ENCODE results near the gene NR5A1.

NR5A1 gene

DNA sequence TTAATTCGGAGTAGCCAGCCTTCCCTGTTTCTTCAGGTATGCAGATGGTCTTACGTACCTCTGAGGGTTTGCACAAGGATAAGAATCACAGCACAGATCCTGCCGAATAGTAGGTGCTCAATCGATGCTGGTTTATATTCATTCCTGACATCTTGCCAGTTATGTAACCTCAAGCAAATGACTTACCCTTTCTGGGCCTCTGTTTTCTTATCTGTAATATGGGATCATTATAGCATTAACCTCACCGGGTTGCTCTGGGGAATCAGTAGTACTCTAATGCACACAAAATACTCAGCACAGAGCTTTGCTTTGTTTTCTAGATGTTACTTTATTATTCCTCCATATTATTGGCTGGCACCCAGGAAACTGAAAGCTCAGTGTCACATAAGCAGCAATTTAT lies 7.7 kb upstream of the NR5A1 start:
- no peak for DNase-seq (ENCODE audit: extremely low read depth in 1 of 2, low read depth in 1 of 2)

DNA sequence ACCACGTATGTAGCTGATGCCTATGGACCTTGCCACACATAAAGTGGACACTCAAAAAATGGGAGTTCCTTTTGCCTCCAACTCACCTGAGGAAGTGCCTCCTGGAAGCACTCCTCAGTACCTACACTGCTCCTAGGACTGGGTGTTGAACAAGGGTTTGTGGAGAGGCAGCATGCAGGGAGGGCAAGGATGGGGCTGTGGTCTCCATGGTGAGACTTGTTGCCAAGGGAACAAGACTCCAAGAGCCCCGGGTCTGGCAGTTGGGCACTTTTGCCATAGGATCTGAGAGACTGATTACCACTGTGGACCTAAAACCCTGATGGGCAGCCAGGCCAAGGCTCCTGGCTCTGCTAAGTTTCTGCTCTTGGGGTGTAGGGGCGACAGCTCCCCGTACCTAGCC lies 6.9 kb upstream of the NR5A1 start:
- DNase-seq (ENCODE audit: extremely low read depth in 1 of 2, low read depth in 1 of 2) = no peak

DNA sequence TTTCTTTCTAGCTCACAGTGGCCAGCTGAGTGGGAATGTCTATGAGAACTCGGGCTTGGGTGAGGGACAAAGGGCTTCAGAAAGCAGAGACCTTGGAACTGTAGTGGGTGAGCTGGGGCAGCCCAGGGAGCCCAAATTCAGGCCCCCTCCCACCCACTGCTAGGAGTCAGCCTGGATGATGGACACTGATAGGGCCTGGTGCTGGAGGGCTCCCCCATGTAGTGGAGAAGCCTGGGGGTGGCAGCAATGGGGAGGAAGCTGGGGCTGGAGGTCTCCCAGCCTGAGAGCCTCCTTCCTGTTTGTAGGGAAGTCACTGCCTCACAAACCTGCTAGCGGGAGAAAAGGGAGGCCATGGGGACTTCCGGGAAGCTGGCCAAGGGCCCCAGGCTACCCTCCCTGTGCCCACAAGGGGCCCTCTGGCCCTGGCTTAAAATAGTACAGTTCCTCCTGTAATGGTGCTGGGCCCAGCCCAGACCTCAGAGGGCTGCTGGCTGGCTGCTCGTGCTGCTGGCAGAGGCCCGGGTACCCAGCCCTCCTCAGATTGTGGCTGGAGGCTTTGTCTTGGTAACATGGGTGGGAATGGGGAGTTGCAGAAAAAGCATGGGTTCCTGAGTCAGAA lies 6.3 kb upstream of the NR5A1 start:
- DNase-seq (ENCODE audit: extremely low read depth in 1 of 2, low read depth in 1 of 2) = no peak

DNA sequence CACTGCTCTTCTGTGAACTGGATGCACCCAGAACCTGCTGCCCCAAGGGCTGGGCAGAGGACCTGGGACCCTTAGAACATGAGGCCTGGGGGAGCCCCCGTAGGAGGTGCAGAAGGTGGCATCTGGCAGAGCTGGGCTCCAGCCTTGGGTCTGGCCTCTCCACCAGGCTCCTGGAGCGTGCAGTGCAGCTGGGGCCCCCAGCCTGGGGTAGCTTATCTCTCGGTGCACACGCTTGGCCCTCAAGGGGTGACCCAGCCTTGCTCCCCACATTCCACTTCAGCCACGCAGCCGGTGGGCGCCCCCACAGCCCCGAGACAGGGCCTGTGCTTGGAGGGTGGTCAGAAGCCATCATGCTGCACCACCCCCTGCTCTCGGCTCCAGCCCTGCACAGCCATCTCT lies 5.6 kb upstream of the NR5A1 start:
- no peak for DNase-seq (ENCODE audit: extremely low read depth in 1 of 2, low read depth in 1 of 2)

DNA sequence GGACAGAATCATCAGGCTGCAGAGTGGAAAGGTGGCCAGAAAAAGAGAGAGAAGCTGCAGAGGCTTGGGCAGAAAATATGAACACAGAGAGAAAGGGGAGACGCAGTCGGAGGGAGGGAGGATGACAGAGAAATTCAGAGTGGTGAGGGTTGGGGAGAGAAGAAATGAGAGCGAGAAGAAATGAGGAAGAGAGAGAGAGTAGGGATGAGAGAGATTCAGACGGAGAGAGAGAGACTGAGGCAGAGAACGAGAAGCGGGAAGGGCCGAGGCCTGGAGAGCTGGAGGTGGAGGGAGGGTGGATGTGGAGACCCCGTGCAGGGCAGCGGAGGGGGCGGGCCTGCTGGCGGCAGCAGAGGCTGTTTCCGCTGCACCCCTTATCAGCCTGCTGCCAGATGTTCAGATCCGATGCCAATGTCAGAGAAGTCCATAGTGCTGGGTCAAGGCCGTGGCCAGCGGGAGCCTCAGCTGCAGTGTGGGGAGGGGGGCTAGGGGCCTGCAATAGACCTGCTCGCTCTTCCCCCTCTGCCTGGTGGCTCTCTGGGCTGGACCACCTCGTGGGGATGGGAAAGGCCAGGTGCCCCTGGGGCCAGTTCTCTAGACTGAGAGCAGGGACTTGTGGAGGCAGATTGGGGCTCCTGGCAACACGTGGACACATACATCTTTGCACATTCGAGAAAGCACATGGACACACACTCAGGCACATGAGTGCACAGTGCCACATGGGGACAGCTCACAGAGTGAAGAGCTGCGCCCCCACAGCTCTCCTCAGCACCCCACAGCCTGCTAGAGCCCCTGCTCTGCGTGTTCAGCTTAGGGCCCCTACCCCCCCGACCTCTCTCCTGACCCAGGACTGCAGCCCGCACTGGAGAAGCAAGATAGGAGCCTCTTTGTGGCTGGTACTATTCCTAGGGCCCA lies 4.9 kb upstream of the NR5A1 start:
- DNase-seq (ENCODE audit: extremely low read depth in 1 of 2, low read depth in 1 of 2) = no peak

DNA sequence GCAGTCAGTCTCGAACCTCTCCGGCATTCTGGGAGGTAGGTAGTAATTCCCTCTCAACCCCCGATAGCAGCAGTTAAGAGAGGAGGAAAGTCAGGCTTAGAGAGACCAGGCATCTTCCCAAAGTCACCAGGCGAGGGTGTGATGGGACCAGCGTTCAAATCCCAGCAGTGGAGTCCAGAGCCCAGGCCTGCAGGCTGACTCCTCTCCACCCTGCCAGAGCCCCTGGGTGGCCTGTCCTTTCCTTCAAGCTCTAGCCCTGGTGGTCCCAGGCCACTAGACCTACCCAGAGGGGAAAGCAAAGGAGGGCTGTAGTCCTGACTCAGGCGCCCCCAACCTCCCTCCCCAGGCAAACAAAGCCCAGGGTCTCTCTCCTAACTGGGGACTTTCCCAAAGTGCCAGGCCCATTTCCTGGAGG lies 4.2 kb upstream of the NR5A1 start:
- no peak for DNase-seq (ENCODE audit: extremely low read depth in 1 of 2, low read depth in 1 of 2)

DNA sequence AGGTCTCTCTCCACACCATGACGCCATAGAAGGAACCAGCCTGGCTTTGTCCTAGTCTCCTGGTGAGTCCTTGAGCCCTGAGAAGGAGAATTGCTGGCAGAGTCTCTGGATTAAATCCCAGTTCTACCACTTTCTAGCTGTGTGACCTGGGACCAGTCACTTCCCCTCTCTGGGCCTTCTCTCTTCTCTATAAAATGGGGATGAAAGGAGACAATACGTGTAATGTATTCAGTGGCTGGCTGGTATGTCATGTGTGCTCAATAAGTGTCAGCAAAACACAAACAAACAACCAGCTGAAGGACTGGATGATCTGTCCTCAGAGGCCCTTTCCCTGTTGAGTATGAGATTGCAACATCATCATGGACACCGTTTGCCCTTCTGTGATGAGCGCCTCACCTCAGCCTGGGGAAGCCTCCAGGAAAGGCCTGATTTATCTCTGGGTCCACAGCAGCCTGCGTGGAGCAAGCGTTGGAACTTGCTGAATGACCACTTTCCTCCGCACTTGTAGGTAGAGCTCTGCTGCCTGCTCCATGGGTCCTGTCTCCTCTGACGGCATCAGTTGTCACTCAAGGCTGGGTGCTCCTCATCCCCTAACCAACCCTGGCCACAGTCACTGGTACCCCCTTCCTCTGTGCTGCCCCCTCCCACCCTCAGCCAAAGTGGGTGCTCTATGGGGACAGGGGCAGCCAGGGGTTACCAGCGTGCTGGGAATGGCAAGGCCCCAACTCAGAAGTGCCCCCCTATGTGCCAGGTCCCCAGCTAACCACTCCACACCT lies 3.6 kb upstream of the NR5A1 start:
- no peak for DNase-seq (ENCODE audit: extremely low read depth in 1 of 2, low read depth in 1 of 2)

DNA sequence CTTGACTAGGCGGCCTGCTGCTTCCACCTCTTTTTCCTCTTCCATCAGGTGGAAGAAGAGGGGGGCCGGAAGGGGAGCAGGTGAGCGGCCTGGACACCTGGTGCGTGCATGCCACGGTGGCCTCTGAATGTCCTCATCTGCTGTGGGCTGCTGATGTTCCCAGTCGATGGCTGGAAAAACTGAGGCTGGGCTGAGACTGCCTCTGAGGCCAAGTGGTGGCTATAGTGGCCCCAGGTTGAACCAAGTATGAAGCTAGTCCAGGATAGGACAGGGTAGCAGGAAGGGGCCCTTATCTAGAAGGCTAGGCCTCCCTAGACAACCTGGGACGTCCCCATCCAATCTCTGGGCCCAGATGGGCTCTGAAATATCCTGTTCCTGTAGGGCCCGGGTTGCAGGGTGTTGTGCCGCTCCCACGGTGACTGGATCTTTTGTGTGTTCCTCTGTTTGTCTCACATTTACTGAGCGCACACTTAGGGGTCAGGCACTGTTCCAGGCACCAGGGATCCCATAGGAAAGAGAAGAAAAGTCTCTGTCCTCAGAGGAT lies 753 bp upstream of the NR5A1 start:
- no peak for DNase-seq (ENCODE audit: extremely low read depth in 1 of 2, low read depth in 1 of 2)

DNA sequence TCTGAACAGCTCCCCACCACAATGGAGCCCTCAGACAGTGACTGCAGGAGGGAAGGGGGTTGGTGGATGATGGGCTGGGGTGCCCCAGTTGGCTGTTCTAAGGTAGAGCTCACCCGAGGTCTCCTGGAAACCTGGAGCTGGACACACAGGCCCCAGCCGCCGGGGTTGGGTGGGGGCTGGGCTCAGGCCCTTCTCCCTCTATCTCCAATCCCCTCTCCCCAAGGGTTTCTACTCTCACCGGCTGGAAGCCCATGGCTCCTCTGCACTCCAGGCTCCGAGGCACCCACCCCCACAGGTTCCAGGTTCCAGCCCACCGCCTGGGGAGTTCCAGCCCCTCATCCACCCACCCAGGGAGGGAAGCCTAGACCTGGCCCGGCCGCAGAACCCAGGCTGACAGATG lies 766 bp downstream of the NR5A1 start:
- DNase-seq (ENCODE audit: extremely low read depth in 1 of 2, low read depth in 1 of 2) = no peak

DNA sequence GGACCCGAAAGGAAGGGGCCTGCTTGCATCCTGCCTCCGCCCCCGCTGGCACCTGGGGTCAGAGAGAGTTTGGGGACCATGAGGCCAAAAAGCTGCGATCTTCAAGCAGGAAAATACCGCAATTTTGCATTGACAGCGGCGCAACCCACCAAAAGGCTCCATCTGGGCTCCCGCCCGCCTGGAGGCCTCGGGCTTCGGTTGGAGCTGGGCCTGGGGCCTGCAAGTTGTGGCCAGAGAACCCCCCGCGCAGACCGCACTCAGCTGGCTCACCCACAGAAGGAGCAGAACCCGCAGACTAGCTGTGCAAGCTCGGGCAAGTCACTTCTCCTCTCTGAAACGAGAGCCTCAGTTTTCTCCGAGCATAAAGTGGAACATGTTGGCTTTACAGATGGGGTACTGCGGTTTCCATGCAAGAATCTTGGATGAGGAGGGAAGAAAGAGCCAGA lies 1.3 kb downstream of the NR5A1 start:
- no peak for DNase-seq (ENCODE audit: extremely low read depth in 1 of 2, low read depth in 1 of 2)

DNA sequence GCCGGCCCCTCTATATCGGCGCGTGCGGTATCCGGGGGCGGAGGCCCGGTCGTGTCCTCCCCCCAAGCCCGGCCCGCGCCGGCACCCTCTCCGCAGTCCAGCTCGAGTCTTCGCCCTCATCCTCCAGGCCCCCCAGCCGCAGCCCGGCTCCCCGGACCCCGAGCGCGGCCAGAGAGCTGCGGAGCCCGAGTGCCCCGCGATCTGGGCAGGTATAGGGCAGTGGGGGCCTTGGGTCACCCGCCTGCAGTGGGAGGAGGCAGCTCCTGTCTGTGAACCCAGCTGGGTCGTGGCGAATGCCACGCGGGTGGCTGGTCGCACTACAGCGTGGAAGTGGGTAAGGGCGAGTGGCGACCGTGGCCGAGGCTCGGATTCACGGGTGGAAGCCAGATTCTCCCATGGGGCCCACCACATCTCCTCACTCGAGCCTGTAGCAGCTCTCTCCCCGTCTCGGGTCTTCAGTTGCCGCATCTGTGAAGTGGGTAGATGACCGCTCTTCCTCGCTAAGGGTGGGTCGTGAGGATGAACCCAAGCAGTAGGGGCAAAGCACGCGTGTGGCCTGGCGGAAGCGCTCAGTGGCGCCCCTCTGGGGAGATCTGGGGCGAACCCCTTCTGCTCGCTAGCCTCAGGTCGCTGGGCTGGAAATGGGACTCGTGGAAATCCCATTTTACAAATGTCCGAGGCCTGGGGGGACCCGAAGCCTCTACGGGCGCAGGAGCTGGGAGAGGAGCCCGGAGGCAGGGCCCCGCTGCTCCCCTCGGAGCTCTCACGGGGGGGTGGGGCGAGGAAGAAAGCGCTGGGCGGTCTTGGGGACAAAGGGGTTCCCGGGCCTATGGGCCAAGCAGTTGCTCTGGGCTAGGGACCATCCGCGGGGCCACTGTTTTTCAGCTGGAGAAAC lies 1.9 kb downstream of the NR5A1 start:
- DNase-seq (ENCODE audit: extremely low read depth in 1 of 2, low read depth in 1 of 2) = no peak

DNA sequence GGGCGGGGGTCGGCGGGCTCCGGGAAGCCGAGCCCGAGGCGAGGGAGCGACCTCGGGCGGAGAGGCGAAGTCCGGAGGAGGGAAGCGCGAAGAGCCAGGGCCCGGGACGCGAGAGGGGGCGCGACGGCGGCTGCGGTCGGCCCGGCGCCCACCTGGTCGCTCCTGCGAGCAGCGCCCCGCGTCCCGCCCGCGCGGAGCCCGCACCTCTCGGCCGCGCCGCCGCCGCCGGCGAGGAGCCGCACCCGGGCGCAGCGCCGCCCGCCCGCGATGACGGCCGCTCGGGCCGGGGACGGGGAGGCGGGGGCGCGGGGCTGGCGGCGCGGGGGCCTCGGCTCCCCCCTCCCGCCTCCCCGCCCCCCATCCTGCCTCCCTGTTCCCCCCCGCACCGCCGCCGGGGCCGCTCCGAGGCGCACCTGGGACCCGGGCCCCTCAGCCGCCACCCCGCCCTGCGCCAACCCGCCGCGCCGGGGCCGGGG lies 2.6 kb downstream of the NR5A1 start:
- DNase-seq (ENCODE audit: extremely low read depth in 1 of 2, low read depth in 1 of 2) = no peak

DNA sequence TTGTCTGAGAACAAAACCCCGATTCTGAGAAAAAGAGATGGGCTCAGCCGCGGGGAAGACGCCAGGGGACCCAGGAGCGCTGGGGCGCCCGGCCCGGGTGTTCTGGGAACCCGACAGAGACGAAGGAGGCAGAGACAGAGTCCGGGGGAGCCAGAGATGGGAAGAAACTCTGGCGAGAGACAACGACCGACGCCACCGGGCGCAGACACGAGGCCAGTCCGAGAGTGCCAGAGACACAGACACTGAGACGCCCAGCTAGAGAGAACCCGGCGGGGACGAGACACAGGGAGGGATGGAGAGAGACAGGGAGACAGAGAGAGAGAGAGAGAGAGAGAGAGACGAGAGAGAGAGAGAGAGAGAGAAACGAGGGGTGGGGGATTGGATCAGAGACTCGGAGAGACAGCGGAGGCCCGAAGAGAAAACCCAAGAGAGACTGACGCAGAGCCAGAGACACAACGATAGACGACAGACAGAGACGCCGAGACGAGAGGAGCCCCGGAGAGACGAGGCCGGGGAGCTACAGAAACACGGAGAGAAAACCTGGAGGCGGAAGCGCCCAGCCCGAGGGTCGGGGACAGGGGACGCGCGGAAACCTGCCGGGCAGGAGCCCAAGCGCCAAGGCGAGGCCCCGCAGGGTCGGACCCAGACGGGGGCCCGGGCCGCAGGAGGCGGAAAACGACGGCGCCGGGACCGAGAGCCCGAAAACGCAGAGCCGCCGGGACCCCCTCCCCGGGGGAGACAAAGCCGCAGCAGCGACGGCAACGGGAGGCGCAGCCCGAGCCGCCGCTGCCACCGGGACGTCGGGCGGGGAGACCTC lies 3.3 kb downstream of the NR5A1 start:
- DNase-seq (ENCODE audit: extremely low read depth in 1 of 2, low read depth in 1 of 2) = no peak

DNA sequence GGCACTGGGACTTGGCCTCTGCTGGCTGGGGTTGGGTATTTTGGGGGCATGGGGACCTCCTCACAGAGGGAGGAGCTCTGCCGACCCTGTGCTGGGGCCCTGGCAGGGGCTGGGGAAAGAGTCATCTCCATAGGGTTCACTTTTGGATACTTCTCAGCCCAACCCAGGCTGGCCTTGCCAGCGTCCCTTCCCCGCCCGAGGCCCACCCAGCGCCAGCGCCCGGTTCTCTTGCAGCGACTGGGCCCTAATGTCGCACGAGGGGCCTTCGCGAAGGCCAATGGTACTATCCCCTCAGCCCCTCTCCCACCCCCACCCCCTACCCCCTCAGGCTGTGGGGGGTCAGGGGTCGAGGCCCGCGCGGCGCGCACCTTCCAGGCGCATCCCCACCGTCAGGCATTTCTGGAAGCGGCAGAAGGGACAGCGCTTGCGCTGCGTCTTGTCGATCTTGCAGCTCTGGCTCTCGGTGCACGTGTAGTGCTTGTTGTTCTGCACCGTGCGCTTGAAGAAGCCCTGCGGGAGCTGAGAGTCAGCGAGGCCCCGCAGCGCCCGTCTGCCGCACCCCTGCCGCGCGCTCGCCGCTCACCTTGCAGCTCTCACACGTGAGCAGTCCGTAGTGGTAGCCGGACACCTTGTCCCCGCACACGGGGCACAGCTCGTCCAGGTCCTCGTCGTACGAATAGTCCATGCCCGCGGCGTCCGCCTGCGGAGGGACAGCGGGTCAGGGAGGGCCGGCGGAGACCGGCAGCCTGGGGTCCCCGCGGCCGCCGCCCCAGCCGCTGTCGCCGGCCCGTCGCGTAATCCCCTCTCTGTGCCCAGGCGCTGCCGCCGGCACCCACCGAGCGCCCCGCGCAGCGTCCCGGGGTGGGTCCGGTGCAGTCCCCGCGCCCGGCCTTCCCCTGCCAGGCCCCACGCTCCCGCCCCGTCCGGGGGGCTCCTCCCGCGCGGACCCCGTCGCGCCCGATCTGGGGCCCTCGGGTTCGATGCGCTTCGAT lies 4.2 kb downstream of the NR5A1 start:
- DNase-seq (ENCODE audit: extremely low read depth in 1 of 2, low read depth in 1 of 2) = no peak

DNA sequence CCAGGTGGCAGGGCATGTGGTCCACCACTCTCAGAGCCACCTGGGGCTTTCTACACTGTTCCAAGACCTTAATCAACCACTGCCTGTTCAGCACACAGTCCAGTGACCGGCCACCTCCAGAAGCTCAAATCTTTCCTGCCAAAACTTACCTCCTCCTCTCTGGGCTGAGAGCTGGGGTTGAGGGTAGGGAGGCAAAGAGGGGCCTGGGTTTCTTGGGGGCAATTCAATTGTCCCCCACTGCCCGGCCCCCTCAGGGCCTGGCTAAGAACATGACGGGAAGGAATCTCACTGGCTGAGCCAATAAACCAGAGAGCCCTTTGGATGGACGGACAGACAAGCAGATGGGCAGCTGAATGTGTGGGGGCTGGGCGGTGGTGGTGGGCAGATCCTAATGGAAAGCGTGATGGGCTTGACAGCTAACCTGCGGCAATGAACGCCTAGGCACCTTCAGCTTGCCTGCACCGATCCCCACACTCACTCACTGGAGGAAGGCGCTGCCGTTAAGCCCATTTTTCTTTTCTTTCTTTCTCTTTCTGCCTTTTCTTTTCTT lies 5.4 kb downstream of the NR5A1 start:
- DNase-seq (ENCODE audit: extremely low read depth in 1 of 2, low read depth in 1 of 2) = no peak

DNA sequence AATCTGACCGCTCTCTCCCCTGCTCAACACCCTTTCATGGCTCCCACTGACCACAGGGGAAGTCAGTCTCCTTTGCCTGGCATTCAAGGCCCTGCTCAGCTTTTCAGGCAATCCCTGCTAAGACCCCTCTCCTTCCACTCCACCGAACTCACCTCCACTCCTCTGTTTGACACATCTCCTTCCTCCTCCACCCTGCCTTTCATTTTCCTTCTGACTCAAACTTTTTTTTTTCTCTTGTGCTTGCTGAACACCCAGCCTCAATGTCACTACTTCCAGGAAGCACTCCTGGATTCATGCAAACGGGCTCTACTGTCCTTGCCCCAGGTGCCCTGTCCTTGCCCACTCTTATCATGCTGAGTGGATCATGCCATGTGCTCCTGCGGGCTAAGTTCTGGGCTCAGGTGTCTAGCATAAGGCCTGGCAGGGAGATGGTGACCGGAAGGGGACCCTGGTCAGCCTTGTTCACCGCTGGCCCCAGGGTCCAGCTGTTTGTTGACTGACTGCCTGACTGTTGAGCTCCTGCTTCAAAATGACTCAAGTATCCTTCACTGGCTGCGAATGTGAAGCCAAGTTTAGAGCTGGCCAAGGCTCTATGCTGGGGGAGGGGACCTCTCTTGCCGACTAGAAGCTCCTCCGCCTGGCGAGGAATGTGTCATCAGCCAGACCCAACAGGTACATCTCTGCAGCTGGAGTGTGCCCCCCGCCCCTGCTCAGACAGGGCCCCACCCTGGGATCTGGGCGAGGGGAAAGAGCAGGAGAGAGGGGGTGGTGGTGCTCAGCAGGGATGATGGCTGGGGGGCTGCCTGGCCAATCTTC lies 6.2 kb downstream of the NR5A1 start:
- DNase-seq (ENCODE audit: extremely low read depth in 1 of 2, low read depth in 1 of 2) = no peak
